A549 (cell line): Measurements from ENCODE around the gene SERPINA6.
"Not testable (repeated sequence)": the region's sequence is repeated elsewhere in the genome, so short reads cannot be mapped to it uniquely, and the experiment has no call there.

Source experiments
- CHD4 ChIP-seq: fragments of 200-600 bp; sonication (generic); IDR thresholded peaks from 2 replicates; pipeline ENCODE4 v1.6.1; 2016; ENCODE audit warnings: antibody characterized with exemption, mild to moderate bottlenecking, borderline replicate concordance
- KDM5A ChIP-seq: fragments of 200-600 bp; sonication (generic); IDR thresholded peaks from 2 replicates; pipeline ENCODE4 v1.6.1; 2016; ENCODE audit warnings: antibody characterized with exemption, mild to moderate bottlenecking
- MYC ChIP-seq: IDR thresholded peaks from 2 replicates; pipeline ENCODE4 v1.6.1; 2012; ENCODE audit warnings: mild to moderate bottlenecking, inconsistent platforms, low read length, improper control_type of control experiment, borderline replicate concordance
- PBX3 ChIP-seq: IDR thresholded peaks from 2 replicates; pipeline ENCODE4 v1.6.1; 2012
- PHF8 ChIP-seq: fragments of 200-600 bp; sonication (generic); IDR thresholded peaks from 2 replicates; pipeline ENCODE4 v1.6.1; 2016; ENCODE audit warnings: low read depth, mild to moderate bottlenecking, antibody characterized with exemption, moderate library complexity, borderline replicate concordance
- SMC3 ChIP-seq: fragments of >200 bp; sonication (Bioruptor Twin); formaldehyde crosslinking; IDR thresholded peaks from 3 replicates; pipeline ENCODE4 v1.6.1; 2018; ENCODE audit warnings: inconsistent platforms
- TF ChIP-seq, protein P1 (sequence below): fragments of >200 bp; sonication (Bioruptor Twin); formaldehyde crosslinking; IDR thresholded peaks from 3 replicates; pipeline ENCODE4 v1.5.1; 2016

DNA sequence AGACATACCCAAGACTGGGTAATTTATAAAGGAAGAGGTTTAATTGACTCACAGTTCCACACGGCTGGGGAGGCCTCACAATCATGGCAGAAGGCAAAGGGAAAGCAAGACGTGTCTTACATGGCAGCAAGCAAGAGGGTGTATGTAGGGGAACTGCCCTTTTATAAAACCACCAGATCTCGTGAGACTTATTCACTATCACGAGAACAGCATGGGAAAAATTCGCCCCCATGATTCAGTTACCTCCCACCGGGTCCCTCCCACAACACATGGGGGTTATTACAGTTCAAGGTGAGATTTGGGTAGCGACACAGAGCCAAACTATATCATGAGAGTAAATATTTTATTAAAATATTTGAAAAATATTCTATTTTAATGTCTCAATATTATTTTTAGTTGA lies 54.6 kb downstream of the SERPINA6 start:
- TF ChIP-seq PHF8, SMC3, CHD4, MYC, PBX3, KDM5A: not testable (repeated sequence)
- TF ChIP-seq, protein P1, sequence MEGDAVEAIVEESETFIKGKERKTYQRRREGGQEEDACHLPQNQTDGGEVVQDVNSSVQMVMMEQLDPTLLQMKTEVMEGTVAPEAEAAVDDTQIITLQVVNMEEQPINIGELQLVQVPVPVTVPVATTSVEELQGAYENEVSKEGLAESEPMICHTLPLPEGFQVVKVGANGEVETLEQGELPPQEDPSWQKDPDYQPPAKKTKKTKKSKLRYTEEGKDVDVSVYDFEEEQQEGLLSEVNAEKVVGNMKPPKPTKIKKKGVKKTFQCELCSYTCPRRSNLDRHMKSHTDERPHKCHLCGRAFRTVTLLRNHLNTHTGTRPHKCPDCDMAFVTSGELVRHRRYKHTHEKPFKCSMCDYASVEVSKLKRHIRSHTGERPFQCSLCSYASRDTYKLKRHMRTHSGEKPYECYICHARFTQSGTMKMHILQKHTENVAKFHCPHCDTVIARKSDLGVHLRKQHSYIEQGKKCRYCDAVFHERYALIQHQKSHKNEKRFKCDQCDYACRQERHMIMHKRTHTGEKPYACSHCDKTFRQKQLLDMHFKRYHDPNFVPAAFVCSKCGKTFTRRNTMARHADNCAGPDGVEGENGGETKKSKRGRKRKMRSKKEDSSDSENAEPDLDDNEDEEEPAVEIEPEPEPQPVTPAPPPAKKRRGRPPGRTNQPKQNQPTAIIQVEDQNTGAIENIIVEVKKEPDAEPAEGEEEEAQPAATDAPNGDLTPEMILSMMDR = not testable (repeated sequence)
